ENCODE measurements around the gene GANC.

Gene GANC

DNA sequence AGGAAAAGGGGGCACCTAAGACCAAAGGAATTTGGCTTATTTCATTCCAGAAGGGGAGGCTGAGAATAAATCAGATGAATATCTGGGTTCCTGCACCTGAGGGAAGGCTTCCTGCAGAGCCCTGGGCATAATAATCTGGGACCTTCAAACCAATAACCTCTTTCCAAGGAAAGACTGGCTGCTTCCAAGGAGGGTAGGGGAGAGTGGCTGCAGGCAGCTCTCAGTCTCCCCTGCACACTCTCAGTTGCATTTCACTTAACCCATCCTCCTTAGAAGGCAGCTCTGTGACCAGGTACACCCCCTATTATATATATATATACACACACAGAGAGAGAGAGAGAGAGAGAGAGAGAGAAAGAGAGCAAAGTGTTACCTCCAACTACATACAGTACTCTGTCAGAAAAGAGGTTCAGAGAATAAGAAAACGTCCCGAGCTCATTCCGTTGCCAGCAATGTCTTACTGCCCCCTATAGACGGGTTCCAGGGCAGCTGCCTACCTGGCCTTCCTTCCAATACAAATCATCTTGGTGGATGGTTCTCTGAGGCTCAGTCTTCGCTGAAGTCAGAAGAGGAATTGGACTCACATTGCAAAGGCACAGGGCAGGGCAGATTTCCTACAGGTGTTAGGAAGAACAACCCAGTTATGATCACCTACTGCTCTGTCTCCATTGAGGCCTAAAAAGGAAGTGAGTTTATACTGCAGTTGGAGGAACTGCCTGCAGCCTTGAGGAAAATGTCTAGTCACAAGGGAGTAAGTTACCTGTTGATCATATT is 112.4 kb downstream of the GANC start:
- peak; percentile 79 for DNase-seq

DNA sequence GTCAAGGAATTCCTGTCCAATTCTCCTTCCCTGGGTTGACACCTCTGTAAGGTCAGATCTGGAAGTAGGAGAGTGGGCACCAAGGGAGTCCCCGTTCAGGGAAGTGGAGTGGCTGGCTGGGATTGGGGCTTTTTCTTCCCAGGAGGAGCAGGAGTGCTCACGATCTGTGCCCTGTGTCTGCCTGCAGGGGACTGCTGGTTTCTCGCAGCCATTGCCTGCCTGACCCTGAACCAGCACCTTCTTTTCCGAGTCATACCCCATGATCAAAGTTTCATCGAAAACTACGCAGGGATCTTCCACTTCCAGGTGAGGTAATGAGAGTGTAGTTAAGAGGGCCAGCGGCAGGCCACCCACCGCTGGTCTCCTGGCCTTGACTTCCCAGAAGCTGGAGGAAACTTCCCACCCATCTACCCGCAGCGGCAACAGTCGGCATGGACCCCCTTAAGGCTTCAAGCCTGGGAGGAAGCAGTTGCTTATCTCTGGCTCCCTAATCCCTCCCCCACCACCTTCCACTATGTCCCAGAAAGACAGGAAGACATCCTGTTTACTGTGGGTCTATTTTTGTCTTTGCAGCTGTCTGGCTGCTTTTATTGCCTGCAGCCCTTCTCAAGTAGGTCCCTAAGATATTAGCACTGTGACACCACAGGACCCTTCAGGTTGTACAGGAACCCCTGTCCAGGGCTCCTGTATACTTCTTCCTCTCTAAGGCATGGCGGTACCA is 113.1 kb downstream of the GANC start:
- DNase-seq = peak; percentile 13

DNA sequence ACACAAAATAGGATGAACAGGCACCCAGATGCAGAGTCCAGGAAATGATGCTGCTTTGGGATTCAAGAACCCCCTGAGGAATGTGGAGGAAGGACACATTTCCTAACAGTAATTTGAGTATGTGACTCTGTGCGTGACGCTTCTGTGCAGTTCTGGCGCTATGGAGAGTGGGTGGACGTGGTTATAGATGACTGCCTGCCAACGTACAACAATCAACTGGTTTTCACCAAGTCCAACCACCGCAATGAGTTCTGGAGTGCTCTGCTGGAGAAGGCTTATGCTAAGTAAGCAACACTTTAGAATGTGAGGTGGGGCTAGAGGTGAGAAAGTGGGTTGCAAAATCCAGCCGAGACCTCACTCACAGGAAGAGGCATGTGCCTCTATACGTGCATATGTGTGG is 114.6 kb downstream of the GANC start:
- no peak for DNase-seq

DNA sequence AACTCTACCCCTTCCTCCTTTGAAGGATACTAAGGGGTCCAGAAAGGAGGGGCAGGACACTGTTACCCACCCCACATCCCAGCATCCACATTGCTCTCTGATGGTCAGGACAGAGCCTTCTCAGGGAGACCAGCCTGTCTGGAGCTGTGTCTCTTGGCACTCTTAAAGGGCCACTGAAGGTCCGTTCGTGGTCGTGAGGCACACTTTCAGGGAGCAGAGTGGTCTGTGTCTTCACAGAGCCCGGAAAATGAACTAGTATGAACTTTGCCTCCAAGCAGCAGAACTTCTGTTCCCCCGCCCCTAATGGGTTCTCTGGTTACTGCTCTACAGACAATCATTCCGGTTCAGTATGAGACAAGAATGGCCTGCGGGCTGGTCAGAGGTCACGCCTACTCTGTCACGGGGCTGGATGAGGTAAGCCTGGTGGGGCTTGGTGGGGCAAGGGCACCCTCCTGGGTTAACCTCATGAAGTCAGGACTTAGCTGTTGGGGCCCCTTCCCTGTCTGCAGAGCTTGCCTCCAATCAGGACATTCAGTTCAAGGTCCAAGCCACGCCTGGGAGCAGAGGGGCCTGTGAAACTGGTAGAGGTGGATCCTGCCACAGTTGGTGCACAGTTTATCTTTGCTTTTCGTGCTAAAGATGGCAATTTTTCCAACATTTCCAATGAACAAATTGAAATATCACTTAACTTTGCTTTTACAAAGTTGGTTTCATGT is 119.5 kb downstream of the GANC start:
- DNase-seq = no peak

DNA sequence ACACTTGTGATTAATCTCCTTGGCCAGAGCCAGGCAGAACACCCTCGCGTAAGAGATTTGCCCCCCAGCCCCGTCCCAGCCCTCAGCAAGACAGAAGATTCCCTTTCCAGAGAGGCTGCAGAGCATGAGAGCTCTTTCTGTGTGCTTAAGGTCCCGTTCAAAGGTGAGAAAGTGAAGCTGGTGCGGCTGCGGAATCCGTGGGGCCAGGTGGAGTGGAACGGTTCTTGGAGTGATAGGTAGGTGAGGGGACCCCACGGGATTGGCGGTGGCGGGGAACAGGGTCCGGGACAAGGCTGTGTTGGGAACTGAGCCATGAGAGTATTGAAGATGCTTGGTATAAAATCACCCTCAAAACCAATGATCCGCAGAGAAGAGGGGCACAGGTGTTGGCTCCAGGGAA is 121.1 kb downstream of the GANC start:
- no peak for DNase-seq

DNA sequence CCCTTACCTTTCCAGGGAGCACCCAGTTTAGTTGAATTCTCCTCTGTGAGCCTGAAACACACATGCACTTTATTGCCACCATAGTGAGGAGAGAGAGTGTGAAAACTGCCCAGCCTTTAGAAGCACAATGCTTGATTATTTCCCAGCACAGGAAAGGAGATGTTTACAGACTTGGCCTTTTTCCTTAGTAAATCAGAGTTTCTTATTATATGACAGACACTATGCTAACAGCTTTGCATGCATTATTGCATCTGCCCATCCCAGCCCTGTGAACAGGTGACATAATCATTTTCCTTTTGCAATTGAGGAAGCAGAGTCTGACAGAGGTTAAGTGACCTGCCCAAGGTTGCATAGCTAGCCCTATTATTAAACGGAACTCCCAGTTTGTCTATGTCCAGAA is 122.8 kb downstream of the GANC start:
- DNase-seq = no peak

DNA sequence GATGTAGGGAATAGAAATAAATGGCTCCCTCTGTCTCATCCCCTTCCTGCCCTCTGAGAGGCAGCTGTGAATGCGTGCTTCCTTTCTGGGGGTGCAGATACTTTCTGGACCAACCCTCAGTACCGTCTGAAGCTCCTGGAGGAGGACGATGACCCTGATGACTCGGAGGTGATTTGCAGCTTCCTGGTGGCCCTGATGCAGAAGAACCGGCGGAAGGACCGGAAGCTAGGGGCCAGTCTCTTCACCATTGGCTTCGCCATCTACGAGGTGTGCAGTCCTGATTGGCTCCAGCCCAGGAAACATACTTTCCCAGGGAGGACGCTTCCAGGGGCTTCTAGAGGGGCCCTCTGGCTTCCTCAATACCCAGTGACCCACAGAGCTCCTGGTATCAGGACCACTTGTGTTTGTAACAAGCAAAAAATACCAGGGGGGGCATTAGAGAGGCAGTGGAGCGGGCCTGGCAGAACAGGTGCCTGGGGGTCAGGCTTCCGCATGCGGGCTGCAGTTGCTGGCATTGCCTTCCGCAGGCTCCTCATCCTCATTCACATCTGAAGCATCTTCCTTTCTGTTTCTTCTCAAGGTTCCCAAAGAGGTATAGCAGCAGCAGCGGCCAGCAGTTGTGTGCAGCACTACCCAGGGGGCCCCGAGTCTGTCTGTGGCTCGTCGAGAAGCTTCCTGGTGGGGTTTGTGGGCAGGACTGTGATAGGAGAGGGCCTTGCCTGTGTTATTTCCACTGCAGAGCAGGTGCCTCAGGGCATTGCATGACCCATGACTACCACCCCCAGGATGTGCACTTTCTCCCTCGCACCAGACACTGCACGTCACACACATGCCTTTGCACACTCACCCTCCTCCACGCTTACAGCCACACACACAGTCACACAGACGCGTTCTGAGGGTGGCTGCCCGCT is 128.8 kb downstream of the GANC start:
- DNase-seq = no peak

DNA sequence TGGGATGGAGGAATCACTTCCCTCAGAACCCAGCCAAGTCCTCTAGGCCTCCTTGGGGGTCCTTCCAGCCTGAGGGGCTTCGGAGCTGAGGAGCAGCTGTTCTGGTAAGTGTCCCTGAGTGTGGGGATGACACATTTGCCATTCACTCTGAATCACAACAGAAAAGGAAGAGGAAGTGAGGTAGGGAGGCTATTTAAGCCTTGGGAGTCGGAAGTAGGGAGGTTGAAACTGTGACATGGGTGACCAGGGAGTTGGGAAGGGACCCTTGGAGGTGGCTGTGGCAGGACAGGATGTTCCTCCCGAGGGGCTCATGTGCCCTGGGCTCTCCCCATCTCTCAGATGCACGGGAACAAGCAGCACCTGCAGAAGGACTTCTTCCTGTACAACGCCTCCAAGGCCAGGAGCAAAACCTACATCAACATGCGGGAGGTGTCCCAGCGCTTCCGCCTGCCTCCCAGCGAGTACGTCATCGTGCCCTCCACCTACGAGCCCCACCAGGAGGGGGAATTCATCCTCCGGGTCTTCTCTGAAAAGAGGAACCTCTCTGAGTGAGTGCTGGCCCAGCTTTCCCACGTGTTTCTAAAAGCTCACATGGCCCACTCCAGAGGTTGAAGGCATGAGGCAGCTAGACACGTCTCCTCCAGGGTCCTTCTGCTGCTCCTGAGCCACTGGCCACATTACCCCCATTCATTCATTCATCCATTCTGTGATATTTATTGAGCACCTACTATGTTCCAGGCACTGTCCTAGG is 129.6 kb downstream of the GANC start:
- DNase-seq = no peak

DNA sequence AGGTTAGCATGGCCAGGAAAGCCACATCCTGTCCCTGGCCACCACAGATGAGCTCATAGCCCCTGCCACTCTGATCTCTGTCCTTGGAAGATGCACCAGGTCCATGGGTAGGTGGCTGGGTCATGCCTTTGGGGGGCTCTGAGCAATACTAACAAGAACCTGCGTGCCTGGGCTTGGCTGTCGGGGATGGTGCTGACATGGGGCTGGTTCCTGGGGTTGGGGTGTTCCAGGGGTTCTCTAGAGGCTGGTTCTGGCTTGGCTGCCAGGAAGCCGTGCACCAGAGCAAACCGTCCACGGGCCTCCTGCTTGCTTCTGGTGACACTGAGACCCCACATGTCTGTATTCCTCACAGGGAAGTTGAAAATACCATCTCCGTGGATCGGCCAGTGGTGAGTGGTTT is 130.4 kb downstream of the GANC start:
- no peak for DNase-seq

DNA sequence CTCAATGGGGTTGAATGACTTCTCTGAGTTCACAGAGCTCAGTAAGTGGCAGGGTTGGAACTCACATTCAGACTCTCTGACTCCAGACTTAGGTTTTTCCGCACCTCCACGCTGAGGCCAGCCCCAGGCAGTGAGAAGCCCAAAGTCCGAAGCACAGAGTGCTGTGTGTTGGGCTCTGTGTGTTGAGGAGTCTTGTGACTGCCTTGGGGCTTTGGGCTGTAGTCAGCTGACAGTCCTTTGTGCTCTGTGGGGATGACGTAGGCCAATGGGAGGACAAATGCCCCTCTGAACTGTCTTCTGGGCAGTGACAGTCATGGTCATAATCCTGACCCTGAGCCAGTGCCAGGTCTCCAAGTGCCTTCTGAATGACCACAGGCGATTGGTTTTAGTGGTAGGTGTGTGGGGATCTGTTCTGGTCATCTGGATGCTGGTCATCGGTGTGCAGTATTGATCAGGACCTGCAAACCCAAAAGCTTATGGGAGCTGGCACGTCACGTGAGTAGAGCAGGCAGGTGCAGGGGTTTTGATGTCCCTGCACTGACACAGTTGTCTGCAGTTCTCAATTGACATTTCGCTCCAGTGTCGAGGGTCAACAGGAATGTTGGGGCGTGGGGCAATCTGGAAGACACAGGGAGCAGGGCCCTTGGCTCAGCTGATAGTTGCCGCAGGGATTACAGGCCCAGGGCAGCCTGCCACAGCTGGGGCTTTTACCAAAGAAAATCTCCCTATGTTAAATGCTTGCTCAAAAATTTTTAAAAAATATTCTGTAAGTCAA is 131.6 kb downstream of the GANC start:
- DNase-seq = no peak

DNA sequence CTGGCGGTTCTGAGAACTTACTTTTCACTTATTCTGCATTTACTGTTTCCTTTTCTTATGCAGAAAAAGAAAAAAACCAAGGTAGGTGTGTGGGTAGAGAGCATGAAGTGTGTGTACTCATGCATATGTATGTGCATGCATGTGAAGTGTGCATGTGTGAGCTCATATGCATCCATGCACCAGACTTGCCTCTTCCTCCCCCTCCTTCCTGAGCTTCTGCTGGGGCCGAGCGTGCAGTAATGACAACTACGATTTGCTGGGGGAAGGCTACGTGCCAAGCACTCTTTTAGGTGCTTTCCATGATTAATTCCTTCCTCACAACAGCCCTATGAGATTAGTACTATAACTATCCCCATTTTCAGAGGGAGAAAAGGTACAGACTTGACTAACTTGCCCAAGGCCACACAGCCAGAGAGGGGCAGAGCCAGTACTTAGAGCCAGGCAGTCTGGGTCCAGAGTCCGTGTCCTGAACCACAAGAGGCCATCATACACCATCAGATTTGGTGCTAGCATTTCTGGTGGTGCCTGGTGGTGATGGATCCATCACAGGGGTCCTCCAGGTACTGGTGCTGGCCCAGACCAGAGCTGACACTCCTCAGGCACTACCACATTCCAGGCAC is 133.0 kb downstream of the GANC start:
- no peak for DNase-seq

All from NCI-H82 (cell line).